Activated T-cell treated with anti-CD3 and anti-CD28 coated beads, Interleukin-2, amount 50 U/mL, for 24 hours (primary cell): ENCODE results near the gene EID2.

Experiments used
- DNase-seq: peaks from one replicate; pipeline ENCODE4 v3.0.0-alpha.2; 2020
- H3K27ac Mint-ChIP-seq: 2 replicates; pipeline ENCODE4 v1.8.0; 2020; ENCODE audit warnings: mild to moderate bottlenecking, mixed read lengths
- H3K27me3 Mint-ChIP-seq: 2 replicates; pipeline ENCODE4 v1.8.0; 2020; ENCODE audit warnings: mixed read lengths
- H3K36me3 Mint-ChIP-seq: 2 replicates; pipeline ENCODE4 v1.8.0; 2020; ENCODE audit warnings: low read depth, mixed read lengths
- H3K4me1 Mint-ChIP-seq: 2 replicates; pipeline ENCODE4 v1.8.0; 2020; ENCODE audit warnings: low read depth, mixed read lengths
- H3K4me3 Mint-ChIP-seq: 2 replicates; pipeline ENCODE4 v1.8.0; 2020; ENCODE audit warnings: mild to moderate bottlenecking, moderate library complexity, mixed read lengths
- H3K9me3 Mint-ChIP-seq: 2 replicates; pipeline ENCODE4 v1.8.0; 2020; ENCODE audit warnings: mixed read lengths

Gene EID2

DNA sequence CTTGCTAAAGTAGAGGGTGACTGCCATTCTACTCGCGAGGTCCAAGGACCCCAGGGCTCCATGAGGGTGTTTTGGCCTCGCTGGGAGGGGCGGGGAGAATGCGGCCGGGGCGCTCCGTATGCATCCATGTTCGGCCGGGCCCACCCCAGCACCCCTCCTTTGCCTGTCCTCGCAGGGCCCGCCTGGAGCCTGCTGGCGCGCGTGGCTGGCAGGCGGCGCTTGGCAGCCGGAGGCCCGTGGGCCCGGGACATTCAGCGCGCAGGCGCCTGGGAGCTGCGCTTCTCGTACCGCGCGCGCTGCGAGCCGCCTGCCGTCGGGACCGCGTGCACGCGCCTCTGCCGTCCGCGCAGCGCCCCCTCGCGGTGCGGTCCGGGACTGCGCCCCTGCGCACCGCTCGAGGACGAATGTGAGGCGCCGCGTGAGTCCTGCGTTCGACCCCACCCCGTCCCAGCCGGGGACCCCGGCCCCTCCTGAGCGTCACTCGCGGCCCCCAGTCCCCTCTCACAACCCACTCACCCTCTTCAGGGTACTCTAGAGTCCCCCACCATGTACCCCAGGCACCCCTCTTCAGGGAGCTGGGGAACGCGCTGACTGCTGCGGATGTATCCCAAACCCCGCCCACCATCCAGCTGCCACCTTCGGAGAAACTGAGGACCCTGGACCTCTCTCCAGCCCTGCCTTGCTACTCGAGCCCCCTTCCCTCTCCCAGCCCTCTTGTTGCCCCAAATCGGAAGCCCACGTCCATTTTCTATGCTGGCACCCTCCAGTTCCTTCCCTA is 37.1 kb downstream of the EID2 start:
- Mint-ChIP-seq H3K27ac (no peak overlapping the region), H3K36me3 (no peaks in the 10 kb centered on the region), H3K9me3 (no peaks in the 10 kb centered on the region), H3K4me3 (no peak overlapping the region), H3K4me1 (peaks cover 34% of the 10 kb centered on the region), H3K27me3 (peaks cover 81% of the 10 kb centered on the region)
- DNase-seq, result peak; percentile 88

DNA sequence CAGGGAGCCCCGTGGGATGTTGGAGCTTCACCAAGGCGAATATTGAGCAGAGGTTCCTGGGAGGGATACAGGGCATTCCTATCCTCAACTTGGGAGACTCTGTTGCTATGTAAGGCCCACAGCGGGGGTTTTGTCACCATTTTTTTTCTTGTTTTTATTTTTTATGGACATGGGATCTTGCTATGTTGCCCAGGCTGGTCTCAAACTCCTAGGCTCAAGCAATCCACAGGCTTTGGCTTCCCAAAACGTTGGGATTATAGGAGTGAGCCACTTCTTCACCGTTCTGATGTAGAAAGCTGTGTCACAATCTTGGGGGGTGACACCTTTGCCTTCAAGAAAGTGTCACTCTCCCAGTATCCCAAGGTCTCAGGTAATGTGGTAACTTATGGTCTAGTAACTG is 38.6 kb downstream of the EID2 start:
- Mint-ChIP-seq H3K4me1 (peaks cover 25% of the 10 kb centered on the region), H3K4me3 (no peak overlapping the region), H3K36me3 (no peaks in the 10 kb centered on the region), H3K9me3 (no peaks in the 10 kb centered on the region), H3K27me3 (peaks cover 82% of the 10 kb centered on the region), H3K27ac (no peak overlapping the region)
- DNase-seq, result no peak

DNA sequence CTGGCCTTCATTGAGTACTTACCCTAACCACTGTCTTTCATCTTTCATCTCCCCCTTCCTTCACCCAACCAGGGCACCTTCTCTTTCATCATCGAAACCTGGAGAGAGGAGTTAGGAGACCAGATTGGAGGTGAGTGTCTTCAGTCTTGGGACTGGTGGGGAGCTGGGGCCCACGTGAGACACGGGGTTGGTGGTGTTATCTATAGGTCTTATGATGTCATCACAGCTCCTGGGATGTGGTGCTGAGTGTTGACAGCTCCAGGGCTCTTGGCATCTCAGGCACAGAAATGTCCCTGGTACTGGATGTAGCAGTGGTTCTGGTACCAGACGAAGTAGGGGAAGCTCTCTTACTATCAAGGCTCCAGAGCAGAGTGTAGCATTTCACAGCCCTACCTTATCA is 39.4 kb downstream of the EID2 start:
- no peak for DNase-seq
- no peak overlapping the region for H3K4me3 Mint-ChIP-seq
- no peaks in the 10 kb centered on the region for H3K36me3 Mint-ChIP-seq
- H3K27me3 Mint-ChIP-seq, result peaks cover 80% of the 10 kb centered on the region
- peaks cover 23% of the 10 kb centered on the region for H3K4me1 Mint-ChIP-seq
- H3K9me3 Mint-ChIP-seq, result no peaks in the 10 kb centered on the region
- H3K27ac Mint-ChIP-seq, result no peak overlapping the region

DNA sequence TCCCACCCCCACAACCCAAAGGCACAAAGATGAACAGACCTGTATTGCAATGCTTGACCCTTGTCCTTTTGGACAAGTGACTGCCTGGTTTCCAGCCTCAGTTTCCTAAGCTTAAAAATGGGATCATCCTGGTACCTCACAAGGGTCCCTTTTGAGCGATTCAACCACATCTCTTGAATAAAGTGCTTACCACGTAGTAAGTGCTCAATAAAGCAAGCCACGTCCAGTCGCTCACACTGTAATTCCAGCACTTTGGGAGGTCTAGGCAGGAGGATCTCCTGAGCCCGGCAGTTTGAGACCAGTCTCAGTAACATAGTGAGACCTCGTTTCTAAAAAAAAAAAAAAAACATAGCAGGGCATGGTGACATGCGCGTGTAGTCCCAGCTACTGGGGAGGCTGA is 40.0 kb downstream of the EID2 start:
- Mint-ChIP-seq H3K27ac (no peak overlapping the region), H3K27me3 (peaks cover 74% of the 10 kb centered on the region), H3K36me3 (no peaks in the 10 kb centered on the region), H3K9me3 (no peaks in the 10 kb centered on the region), H3K4me3 (peak overlapping the region; percentile 49), H3K4me1 (peaks cover 23% of the 10 kb centered on the region)
- no peak for DNase-seq

DNA sequence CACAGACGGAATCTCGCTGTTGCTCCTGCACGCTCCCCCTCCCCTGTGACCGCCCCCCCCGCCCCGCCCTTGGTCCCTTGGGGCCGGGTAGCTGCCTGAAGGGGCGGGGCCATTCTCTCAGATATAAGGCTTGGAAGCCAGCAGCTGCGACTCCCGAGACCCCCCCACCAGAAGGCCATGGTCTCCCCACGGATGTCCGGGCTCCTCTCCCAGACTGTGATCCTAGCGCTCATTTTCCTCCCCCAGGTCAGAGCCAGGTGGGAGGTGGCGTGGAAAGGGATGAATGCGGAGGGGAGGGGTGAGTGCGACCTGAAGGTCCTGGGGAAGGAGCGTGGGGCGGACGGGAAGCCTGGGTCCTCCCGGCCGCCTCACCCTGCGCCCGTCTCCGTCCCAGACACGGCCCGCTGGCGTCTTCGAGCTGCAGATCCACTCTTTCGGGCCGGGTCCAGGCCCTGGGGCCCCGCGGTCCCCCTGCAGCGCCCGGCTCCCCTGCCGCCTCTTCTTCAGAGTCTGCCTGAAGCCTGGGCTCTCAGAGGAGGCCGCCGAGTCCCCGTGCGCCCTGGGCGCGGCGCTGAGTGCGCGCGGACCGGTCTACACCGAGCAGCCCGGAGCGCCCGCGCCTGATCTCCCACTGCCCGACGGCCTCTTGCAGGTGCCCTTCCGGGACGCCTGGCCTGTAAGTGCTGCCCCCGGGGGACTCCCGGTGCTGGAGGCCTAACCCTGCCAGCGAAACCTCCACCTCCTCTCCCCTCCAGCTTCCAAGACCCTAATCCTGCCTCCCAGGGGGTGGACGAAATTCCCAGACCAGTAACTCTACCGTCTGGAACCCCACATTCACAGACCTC is 40.9 kb downstream of the EID2 start, which contains the start of gene DLL3:
Gene DLL3, plus strand, starts transcription at position 150 of the 845 bp plus-strand sequence. Its CDS starts 28 bp downstream, at position 178.
- H3K4me1 Mint-ChIP-seq, result peaks cover 23% of the 10 kb centered on the region
- H3K36me3 Mint-ChIP-seq, result no peaks in the 10 kb centered on the region
- H3K27me3 Mint-ChIP-seq, result peaks cover 65% of the 10 kb centered on the region
- DNase-seq, result peak; percentile 44
- H3K9me3 Mint-ChIP-seq, result no peaks in the 10 kb centered on the region
- H3K4me3 Mint-ChIP-seq, result peak within 1 kb of the TSS; percentile 49
- H3K27ac Mint-ChIP-seq, result no peak within 1 kb of the TSS

DNA sequence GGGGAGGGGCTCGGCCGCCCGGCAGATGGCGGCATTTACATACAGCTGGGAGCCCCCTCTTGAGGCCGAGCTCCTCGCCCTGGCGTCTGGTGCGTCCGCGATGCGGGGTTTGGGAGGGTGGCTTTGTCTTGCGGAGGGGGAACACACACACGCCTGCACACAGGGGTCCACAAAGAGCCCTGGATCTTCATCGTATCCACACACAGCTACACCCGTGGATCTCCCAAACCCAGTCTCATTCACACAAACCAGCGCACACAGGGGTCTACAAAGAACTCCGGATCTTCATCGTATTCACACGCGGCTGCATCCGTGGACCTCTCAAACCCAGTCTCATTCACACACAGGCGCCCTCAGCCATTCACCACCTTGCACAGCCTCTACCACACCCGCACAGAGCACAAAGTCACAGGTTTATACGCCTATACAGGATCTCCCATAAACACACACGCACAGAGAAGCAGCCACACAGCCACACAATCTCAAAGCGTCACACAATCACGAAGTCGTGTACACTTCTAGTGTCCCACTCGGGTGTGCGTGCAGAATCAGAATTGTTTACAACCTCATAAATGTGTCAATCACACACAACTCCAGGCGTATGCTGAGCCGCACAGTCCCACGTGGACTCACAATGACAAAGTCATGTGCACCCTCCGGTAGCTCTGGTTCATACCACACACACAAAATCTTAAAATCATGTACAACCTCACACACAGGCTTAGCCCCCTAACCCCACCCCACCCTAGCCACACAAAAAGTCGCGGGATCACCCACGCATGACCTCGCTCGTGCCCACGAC is 41.8 kb downstream of the EID2 start:
- Mint-ChIP-seq H3K4me3 (peak overlapping the region; percentile 32), H3K36me3 (no peaks in the 10 kb centered on the region)
- DNase-seq, result peak; percentile 47

DNA sequence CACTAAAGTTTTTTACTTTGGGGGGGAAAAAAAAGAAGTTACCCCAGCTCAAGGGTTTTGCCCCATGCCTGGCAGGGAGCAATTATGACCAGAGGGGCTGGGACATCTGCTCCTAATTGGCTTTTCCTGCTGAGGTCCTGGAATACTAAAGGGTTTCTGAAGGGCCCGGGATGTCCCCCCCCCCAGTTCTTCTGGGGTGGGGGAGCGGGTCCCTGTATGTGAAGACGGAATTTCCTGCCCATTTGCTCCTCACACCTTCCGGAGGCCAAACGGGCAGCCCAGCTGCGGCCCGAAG is 42.3 kb downstream of the EID2 start:
- DNase-seq, result no peak
- Mint-ChIP-seq H3K27ac (no peak overlapping the region), H3K36me3 (peaks cover 2% of the 10 kb centered on the region), H3K4me3 (no peak overlapping the region), H3K9me3 (no peaks in the 10 kb centered on the region), H3K4me1 (peaks cover 17% of the 10 kb centered on the region), H3K27me3 (peaks cover 53% of the 10 kb centered on the region)

More for the DNA sequence above, 41.8 kb downstream of the EID2 start:
- Mint-ChIP-seq H3K27ac (no peak overlapping the region), H3K27me3 (peaks cover 57% of the 10 kb centered on the region), H3K9me3 (no peaks in the 10 kb centered on the region), H3K4me1 (peaks cover 20% of the 10 kb centered on the region)

DNA sequence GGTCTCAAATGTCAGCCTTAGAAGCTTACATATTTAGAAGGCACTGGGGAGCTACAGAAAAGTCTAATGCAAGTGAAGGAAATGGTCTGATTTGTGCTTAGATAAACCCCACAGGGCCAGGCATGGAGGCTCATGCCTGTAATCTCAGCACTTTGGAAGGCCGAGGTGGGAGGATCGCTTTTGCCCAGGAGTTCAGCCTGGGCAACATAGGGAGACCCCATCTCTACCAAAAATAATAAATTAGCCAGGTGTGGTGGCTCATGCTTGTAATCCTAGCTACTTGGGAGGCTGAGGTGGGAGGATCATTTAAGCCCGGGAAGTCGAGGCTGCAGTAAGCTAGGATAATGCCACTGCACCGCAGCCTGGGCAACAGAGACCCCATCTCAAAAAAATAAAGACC is 43.9 kb downstream of the EID2 start:
- Mint-ChIP-seq H3K9me3 (no peaks in the 10 kb centered on the region), H3K27me3 (peaks cover 45% of the 10 kb centered on the region)

DNA sequence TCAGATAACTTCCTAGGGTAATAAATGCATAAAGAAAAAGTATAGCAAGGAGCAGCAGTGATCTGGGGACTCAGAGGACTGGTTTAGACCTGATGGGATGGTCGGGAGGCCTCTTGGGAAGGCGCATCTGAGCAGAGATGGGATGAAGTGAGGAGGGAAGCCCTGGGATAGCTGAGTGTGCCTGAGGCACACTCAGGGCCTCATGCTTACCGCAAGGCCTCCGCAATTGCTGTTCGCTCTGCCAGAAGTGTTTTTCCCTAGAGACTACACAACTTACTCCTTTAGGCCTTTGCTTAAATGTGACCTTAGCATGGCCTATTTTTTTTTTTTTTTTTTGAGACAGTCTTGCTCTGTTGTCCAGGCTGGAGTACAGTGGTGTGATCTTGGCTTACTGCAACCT is 45.3 kb downstream of the EID2 start:
- peaks cover 22% of the 10 kb centered on the region for H3K36me3 Mint-ChIP-seq
- H3K4me1 Mint-ChIP-seq, result peaks cover 14% of the 10 kb centered on the region
- H3K9me3 Mint-ChIP-seq, result no peaks in the 10 kb centered on the region

More for the DNA sequence above, 43.9 kb downstream of the EID2 start:
- Mint-ChIP-seq H3K36me3 (peaks cover 12% of the 10 kb centered on the region), H3K27ac (no peak overlapping the region), H3K4me3 (no peak overlapping the region), H3K4me1 (peaks cover 17% of the 10 kb centered on the region)
- DNase-seq, result no peak

DNA sequence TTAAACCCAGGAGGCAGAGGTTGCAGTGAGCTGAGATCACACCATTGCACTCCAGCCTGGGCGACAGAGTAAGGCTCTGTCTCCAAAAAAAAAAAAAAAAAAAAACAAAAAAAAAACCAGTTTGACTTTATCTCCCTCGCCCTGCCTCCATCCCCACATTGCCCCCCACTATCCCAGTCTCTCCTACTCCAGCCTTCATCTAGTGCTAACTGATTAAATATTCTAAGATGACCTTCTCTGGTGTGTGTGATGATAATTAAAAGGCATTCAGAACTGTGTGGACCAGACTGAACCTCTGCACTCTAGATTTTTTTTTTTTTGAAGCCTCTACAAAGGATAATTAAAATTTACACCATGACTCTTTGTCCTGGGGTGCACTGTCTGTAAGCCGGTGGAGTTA is 47.2 kb downstream of the EID2 start:
- Mint-ChIP-seq H3K36me3 (peaks cover 41% of the 10 kb centered on the region), H3K27ac (no peak overlapping the region), H3K27me3 (peaks cover 17% of the 10 kb centered on the region), H3K9me3 (no peaks in the 10 kb centered on the region), H3K4me1 (no peaks in the 10 kb centered on the region), H3K4me3 (no peak overlapping the region)
- DNase-seq, result no peak

More for the DNA sequence above, 45.3 kb downstream of the EID2 start:
- no peak for DNase-seq
- no peak overlapping the region for H3K27ac Mint-ChIP-seq
- peaks cover 33% of the 10 kb centered on the region for H3K27me3 Mint-ChIP-seq
- no peak overlapping the region for H3K4me3 Mint-ChIP-seq

DNA sequence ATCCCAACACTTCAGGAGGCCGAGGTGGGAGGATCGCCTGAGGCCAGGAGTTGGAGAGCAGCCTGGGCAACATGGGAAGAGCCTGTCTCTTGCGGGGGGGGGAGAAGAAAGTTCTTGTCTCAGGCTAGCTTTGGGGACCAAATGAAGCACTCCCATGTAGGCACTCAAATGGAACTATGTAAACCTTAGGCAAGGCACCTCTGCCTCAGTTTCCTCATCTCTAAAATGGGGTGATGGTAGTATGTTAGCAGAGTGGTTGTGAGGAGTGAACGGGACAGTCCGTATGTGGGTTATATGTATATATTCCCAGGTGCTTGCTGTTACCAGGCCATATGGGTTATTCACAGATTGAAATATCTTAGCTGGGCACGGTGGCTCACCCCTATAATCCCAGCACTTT is 47.7 kb downstream of the EID2 start:
- Mint-ChIP-seq H3K36me3 (peaks cover 42% of the 10 kb centered on the region), H3K27ac (no peak overlapping the region), H3K4me3 (no peak overlapping the region), H3K9me3 (no peaks in the 10 kb centered on the region), H3K4me1 (no peaks in the 10 kb centered on the region), H3K27me3 (peaks cover 11% of the 10 kb centered on the region)
- DNase-seq, result no peak

DNA sequence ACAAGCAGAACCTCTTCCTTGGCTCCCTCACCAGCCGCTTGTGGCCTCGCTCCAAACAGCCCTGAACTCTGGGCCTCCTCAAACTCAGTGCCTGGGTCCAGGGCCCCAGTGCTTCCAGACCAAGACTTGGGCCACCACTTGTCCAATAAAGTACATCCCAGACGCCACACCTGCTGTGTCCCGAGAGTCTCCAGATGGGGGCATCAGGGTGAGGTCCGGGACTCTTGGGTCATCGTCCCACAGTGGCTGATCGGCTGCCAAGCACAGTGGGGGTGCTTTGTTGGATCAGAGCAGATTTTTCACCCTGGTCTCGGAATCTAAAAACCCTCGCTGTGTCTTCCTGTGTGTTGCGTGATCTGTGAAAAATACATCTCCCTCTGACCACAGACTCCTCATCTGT is 50.2 kb downstream of the EID2 start:
- Mint-ChIP-seq H3K27ac (peak overlapping the region; percentile 41), H3K9me3 (no peaks in the 10 kb centered on the region), H3K4me3 (no peak overlapping the region), H3K4me1 (no peaks in the 10 kb centered on the region), H3K36me3 (peaks cover 66% of the 10 kb centered on the region), H3K27me3 (no peaks in the 10 kb centered on the region)
- no peak for DNase-seq
